Endothelial cell (in vitro differentiated cells): ENCODE data around the gene CHD2. TPM values are rescaled to one million over a fixed set of nuclear protein-coding genes. Genes with fewer than 3 reads are reported as not detected.
A peak's percentile ranks its signal among the peaks of the same experiment; 100 is the strongest.

Experiments used
- DNase-seq: peaks from one replicate; pipeline ENCODE4 v3.0.0; 2021; ENCODE audit warnings: low spot score
- H3K27ac Mint-ChIP-seq: one replicate; pipeline ENCODE4 v1.8.0; 2021; ENCODE audit warnings: mixed read lengths, inconsistent platforms; ENCODE audit not compliant: unreplicated experiment
- H3K27me3 Mint-ChIP-seq: one replicate; pipeline ENCODE4 v1.8.0; 2021; ENCODE audit warnings: mild to moderate bottlenecking, moderate library complexity, mixed read lengths, inconsistent platforms; ENCODE audit not compliant: unreplicated experiment
- H3K36me3 Mint-ChIP-seq: one replicate; pipeline ENCODE4 v1.8.0; 2021; ENCODE audit warnings: mild to moderate bottlenecking, low read depth, mixed read lengths, inconsistent platforms; ENCODE audit not compliant: unreplicated experiment
- H3K4me1 Mint-ChIP-seq: one replicate; pipeline ENCODE4 v1.8.0; 2021; ENCODE audit warnings: mild to moderate bottlenecking, mixed read lengths, inconsistent platforms; ENCODE audit not compliant: unreplicated experiment
- H3K4me3 Mint-ChIP-seq: one replicate; pipeline ENCODE4 v1.8.0; 2021; ENCODE audit warnings: mild to moderate bottlenecking, mixed read lengths, inconsistent platforms; ENCODE audit not compliant: unreplicated experiment
- H3K9me3 Mint-ChIP-seq: one replicate; pipeline ENCODE4 v1.8.0; 2021; ENCODE audit warnings: mixed read lengths, inconsistent platforms; ENCODE audit not compliant: unreplicated experiment
- total RNA-seq: library from RNA; stranded (reverse); fragmentation: NEBNext Ultra II Directional; extraction: Animal tissue kit (Norgen Biotek cat#: 25700); gene quantifications from one replicate; pipeline ENCODE4 v1.2.1, GENCODE V29; 2021; ENCODE audit not compliant: unreplicated experiment
- TF ChIP-seq, protein P1 (sequence below): fragments of 200-600 bp; sonication (generic); IDR thresholded peaks from one replicate; pipeline ENCODE4 v1.5.0; 2021; ENCODE audit warnings: antibody characterized with exemption; ENCODE audit not compliant: unreplicated experiment

The CHD2 gene
- total RNA-seq, 1 donor from 2014 or later = 96.3 TPM

- H3K27me3 Mint-ChIP-seq = peaks cover 7% of the 10 kb centered on the region
- H3K4me3 Mint-ChIP-seq = no peak overlapping the region
- no peak overlapping the region for H3K27ac Mint-ChIP-seq
- H3K4me1 Mint-ChIP-seq = peaks cover 6% of the 10 kb centered on the region
- TF ChIP-seq, protein P1, sequence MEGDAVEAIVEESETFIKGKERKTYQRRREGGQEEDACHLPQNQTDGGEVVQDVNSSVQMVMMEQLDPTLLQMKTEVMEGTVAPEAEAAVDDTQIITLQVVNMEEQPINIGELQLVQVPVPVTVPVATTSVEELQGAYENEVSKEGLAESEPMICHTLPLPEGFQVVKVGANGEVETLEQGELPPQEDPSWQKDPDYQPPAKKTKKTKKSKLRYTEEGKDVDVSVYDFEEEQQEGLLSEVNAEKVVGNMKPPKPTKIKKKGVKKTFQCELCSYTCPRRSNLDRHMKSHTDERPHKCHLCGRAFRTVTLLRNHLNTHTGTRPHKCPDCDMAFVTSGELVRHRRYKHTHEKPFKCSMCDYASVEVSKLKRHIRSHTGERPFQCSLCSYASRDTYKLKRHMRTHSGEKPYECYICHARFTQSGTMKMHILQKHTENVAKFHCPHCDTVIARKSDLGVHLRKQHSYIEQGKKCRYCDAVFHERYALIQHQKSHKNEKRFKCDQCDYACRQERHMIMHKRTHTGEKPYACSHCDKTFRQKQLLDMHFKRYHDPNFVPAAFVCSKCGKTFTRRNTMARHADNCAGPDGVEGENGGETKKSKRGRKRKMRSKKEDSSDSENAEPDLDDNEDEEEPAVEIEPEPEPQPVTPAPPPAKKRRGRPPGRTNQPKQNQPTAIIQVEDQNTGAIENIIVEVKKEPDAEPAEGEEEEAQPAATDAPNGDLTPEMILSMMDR = no peak
- no peaks in the 10 kb centered on the region for H3K9me3 Mint-ChIP-seq
- H3K36me3 Mint-ChIP-seq = peaks cover 5% of the 10 kb centered on the region
- no peak for DNase-seq
Measured at GRCh38 chr15:93068581-93069199, 168.6 kb downstream of the CHD2 start.

- H3K27me3 Mint-ChIP-seq = peaks cover 11% of the 10 kb centered on the region
- no peak overlapping the region for H3K27ac Mint-ChIP-seq
- H3K9me3 Mint-ChIP-seq = no peaks in the 10 kb centered on the region
- DNase-seq = no peak
- TF ChIP-seq, protein P1 = no peak
- H3K4me3 Mint-ChIP-seq = no peak overlapping the region
- peaks cover 6% of the 10 kb centered on the region for H3K4me1 Mint-ChIP-seq
- peaks cover 5% of the 10 kb centered on the region for H3K36me3 Mint-ChIP-seq
Measured at GRCh38 chr15:93070132-93070531, 170.0 kb downstream of the CHD2 start.

DNA sequence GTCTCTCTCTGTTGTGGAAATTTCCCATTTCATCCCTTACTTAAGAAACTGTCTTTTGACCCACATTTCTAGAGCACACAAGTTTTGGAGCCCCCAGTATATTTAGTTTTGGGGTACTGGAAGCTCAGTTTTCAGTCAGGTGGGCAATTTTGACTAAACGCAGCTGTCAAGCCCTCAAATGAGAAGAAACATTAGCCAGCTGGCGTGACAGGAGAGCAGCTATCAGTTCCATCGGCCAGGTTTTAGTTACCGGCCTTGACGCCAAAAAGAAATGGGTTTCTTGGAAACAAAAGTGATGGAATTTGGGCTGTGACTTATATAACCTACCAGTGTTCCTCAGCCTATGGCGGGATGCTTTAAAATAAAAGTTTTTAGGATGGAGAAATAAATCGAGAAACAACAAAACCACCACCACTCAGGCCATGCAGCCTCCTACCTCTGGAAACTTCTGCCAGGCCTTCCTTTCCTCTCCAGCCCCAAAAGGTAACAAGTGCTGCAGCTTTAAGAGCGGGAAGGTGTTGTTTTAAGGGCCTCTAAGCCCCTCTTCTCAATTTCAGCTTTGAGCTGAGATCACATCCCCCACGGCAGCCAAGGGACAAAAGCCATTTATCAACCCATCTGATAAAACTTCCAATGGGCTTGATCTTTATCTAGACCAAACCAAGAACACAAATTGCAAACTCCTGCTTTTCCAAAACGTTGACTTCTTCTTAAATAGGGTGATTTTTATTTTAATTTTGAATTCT is 170.6 kb downstream of the CHD2 start:
- TF ChIP-seq, protein P1 = no peak
- DNase-seq = no peak
- Mint-ChIP-seq H3K4me3 (no peak overlapping the region), H3K27ac (no peak overlapping the region), H3K9me3 (no peaks in the 10 kb centered on the region), H3K36me3 (peaks cover 5% of the 10 kb centered on the region), H3K4me1 (peaks cover 6% of the 10 kb centered on the region), H3K27me3 (peaks cover 11% of the 10 kb centered on the region)

DNA sequence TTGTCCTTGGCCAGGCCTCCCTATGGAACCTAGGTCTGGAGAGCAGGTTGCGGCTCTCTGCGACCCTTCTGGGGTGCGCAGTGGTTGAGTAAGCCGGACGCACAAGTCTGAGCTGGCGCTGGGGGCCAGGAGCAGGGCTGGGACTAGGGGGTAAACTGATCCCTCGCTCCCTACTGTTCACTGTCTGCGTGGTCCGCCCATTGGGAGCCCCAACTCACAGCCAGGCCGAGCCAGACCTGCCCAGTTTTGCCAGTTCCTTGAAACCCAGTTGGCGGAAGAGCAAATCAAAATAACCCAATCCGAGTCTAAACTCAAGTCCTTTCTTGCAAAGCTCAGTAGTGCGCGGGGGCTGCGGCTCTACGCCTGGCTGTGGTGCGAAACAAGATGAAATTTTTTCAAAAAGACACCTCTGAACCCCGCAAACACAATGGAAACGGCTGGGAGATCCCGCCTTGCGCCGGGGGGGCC is 171.4 kb downstream of the CHD2 start:
- Mint-ChIP-seq H3K4me3 (peak overlapping the region; percentile 96), H3K27me3 (peaks cover 11% of the 10 kb centered on the region), H3K4me1 (peaks cover 6% of the 10 kb centered on the region), H3K36me3 (peaks cover 5% of the 10 kb centered on the region), H3K27ac (no peak overlapping the region), H3K9me3 (no peaks in the 10 kb centered on the region)
- DNase-seq = no peak
- TF ChIP-seq, protein P1 = no peak

GRCh38 chr15:93072011-93072410 is 171.9 kb downstream of the CHD2 start:
- TF ChIP-seq, protein P1 = no peak
- peak overlapping the region; percentile 96 for H3K4me3 Mint-ChIP-seq
- no peaks in the 10 kb centered on the region for H3K9me3 Mint-ChIP-seq
- no peak for DNase-seq
- peaks cover 5% of the 10 kb centered on the region for H3K36me3 Mint-ChIP-seq
- H3K4me1 Mint-ChIP-seq = peaks cover 6% of the 10 kb centered on the region
- H3K27me3 Mint-ChIP-seq = peaks cover 11% of the 10 kb centered on the region
- H3K27ac Mint-ChIP-seq = peak overlapping the region; percentile 48
